K562 (cell line): ENCODE data around the gene KRTAP12-2. TPM values are rescaled to one million over a fixed set of nuclear protein-coding genes. Genes with fewer than 3 reads are reported as not detected.

Source experiments
- ATAC-seq: fragments of 200-7000 bp; cut with Tn5 transposase; 3 replicates; pipeline ENCODE4 v1.9.1; 2020; ENCODE audit warnings: moderate library complexity
- BruUV-seq: library from RNA; stranded (reverse); fragments of 400-500 nt; replicated peaks from 2 replicates; lab custom pipeline; 2021; lab: Mats Ljungman, UMichigan
- CTCF ChIA-PET: fragments of 300-600 bp; formaldehyde crosslinking; extraction: SDS; loops from one replicate; lab custom pipeline; 2021; ENCODE audit warnings: low intra/inter-chr PET ratio; lab: Yijun Ruan, JAX
- POLR2A ChIA-PET: fragments of 300-600, 350-650 bp; sonication (Branson Sonifier 250); formaldehyde crosslinking; extraction: SDS; loops from one replicate; lab custom pipeline; 2021; ENCODE audit warnings: antibody characterized with exemption, inconsistent platforms; lab: Yijun Ruan, JAX
- DNase-seq, 4 experiments: peaks; one replicate each; pipeline versions ENCODE4 v3.0.0 to v3.0.0-alpha.2; 2011 to 2018; ENCODE audit warnings: low spot score in 3 of 4, mixed read lengths in 3 of 4; ENCODE audit errors: extremely low read depth in 1 of 4
- FAIRE-seq: peaks from 2 replicates; lab custom pipeline; 2011; peaks lifted over from hg19 to GRCh38; lab: Jason Lieb, UNC
- H2AFZ ChIP-seq: 2 replicates; pipeline ENCODE4 v1.6.0; 2011; ENCODE audit warnings: low read depth, low read length, control low read depth, inconsistent platforms
- H3K27ac ChIP-seq: fragments of 200-600 bp; 3 replicates; pipeline ENCODE4 v1.8.0; 2011; ENCODE audit warnings: low read depth, mild to moderate bottlenecking, control low read depth, inconsistent platforms, low read length, moderate library complexity, mixed read lengths; ENCODE audit errors: extremely low read depth
- H3K27me3 ChIP-seq, 2 experiments: fragments of 300-600 bp in 1 of 2; 2 replicates in 1 of 2; 3 replicates in 1 of 2; pipeline versions ENCODE4 v1.6.0 to v1.8.0; 2011; ENCODE audit warnings: inconsistent platforms in 2 of 2, low read length in 2 of 2, mild to moderate bottlenecking in 1 of 2, mixed read lengths in 1 of 2, moderate library complexity in 1 of 2; ENCODE audit not compliant: control insufficient read depth in 2 of 2, insufficient read depth in 2 of 2
- H3K36me3 ChIP-seq: fragments of 300-600 bp; 3 replicates; pipeline ENCODE4 v1.8.0; 2011; ENCODE audit warnings: mild to moderate bottlenecking, low read length, inconsistent platforms; ENCODE audit not compliant: control insufficient read depth, insufficient read depth
- H3K4me1 ChIP-seq, 2 experiments: fragments of 200-600 bp in 1 of 2; replicated peaks in 1 of 2; 2 replicates in 1 of 2; 3 replicates in 1 of 2; pipeline versions ENCODE4 v1.5.1 to v1.8.0; 2011; ENCODE audit warnings: inconsistent platforms in 2 of 2, low read length in 2 of 2, mild to moderate bottlenecking in 1 of 2, mixed read lengths in 1 of 2, moderate library complexity in 1 of 2; ENCODE audit not compliant: control insufficient read depth in 2 of 2, insufficient read depth in 2 of 2
- H3K4me2 ChIP-seq: 2 replicates; pipeline ENCODE4 v1.6.1; 2011; ENCODE audit warnings: low read length, control low read depth, inconsistent platforms, mixed read lengths; ENCODE audit not compliant: insufficient read depth
- H3K4me3 ChIP-seq: fragments of 200-600 bp; sonication (generic), shearing (Covaris generic); 2 replicates; pipeline ENCODE4 v1.5.1; 2016; ENCODE audit warnings: control low read depth, inconsistent platforms
- H3K79me2 ChIP-seq: fragments of 200-600 bp; 3 replicates; pipeline ENCODE4 v1.8.0; 2011; ENCODE audit warnings: low read length, inconsistent platforms; ENCODE audit not compliant: control insufficient read depth, insufficient read depth
- H3K9ac ChIP-seq, 2 experiments: 2 replicates each; pipeline versions ENCODE4 v1.6.0 to v1.6.1; 2011; ENCODE audit warnings: low read depth in 2 of 2, low read length in 2 of 2, control low read depth in 1 of 2, inconsistent platforms in 1 of 2, mild to moderate bottlenecking in 1 of 2, mixed read lengths in 1 of 2; ENCODE audit not compliant: insufficient read depth in 1 of 2
- H3K9me1 ChIP-seq: one replicate; pipeline ENCODE4 v1.6.0; 2011; ENCODE audit warnings: inconsistent platforms, mild to moderate bottlenecking, low read length, moderate library complexity; ENCODE audit not compliant: control insufficient read depth, insufficient read depth
- H3K9me3 ChIP-seq: replicated peaks from 2 replicates; pipeline ENCODE4 v1.5.1; 2011; ENCODE audit warnings: low read depth, low read length, inconsistent platforms; ENCODE audit not compliant: control insufficient read depth, insufficient read depth
- H4K20me1 ChIP-seq: replicated peaks from 2 replicates; pipeline ENCODE4 v1.6.1; 2011; ENCODE audit warnings: low read length, inconsistent platforms, mixed read lengths; ENCODE audit not compliant: control insufficient read depth, insufficient read depth
- BCOR ChIP-seq: fragments of 450-650 bp; IDR thresholded peaks from 2 replicates; pipeline ENCODE4 v1.6.1; 2016
- ELF1 ChIP-seq: fragments of 200-800 bp; sonication (Bioruptor generic); IDR thresholded peaks from 2 replicates; pipeline ENCODE4 v1.6.1; 2016; ENCODE audit warnings: missing genetic modification characterization, missing compliant biosample characterization
- FOXP1 ChIP-seq: sonication (generic); formaldehyde crosslinking; IDR thresholded peaks from 2 replicates; pipeline ENCODE4 v1.8.0; 2022; ENCODE audit warnings: mild to moderate bottlenecking, missing genetic modification reagents
- FUS ChIP-seq: fragments of 200-400 bp; formaldehyde crosslinking; optimal IDR thresholded peaks from 2 replicates; pipeline ENCODE3; 2017; ENCODE audit warnings: low read depth, low read length
- HLTF ChIP-seq: fragments of 450-650 bp; IDR thresholded peaks from 2 replicates; pipeline ENCODE4 v1.6.1; 2016
- HOMEZ ChIP-seq: fragments of 250-450 bp; sonication (Bioruptor Pico); IDR thresholded peaks from 2 replicates; pipeline ENCODE4 v1.4.0; 2020; ENCODE audit warnings: mild to moderate bottlenecking, moderate library complexity
- MYBL2 ChIP-seq, 2 experiments: fragments of 450-650 bp in 1 of 2; sonication (generic) in 1 of 2; formaldehyde crosslinking in 1 of 2; IDR thresholded peaks; 2 replicates each; pipeline versions ENCODE4 v1.6.1 to v1.8.1; 2017 to 2022; ENCODE audit warnings: borderline replicate concordance in 1 of 2, inconsistent platforms in 1 of 2, low read depth in 1 of 2, mild to moderate bottlenecking in 1 of 2, missing genetic modification reagents in 1 of 2, moderate library complexity in 1 of 2
- PHF21A ChIP-seq: fragments of 450-650 bp; IDR thresholded peaks from 2 replicates; pipeline ENCODE4 v1.6.1; 2017; ENCODE audit warnings: low read depth, borderline replicate concordance
- PURB ChIP-seq: sonication (generic); formaldehyde crosslinking; IDR thresholded peaks from 2 replicates; pipeline ENCODE4 v1.9.0; 2021; ENCODE audit warnings: low read depth, mild to moderate bottlenecking, missing genetic modification reagents
- RBM39 ChIP-seq: fragments of 200-400 bp; formaldehyde crosslinking; optimal IDR thresholded peaks from 2 replicates; pipeline ENCODE3; 2018; ENCODE audit warnings: low read depth, low read length
- RFX7 ChIP-seq: fragments of 250-450 bp; sonication (Bioruptor Pico); IDR thresholded peaks from 2 replicates; pipeline ENCODE4 v1.5.1; 2021; ENCODE audit warnings: mild to moderate bottlenecking
- SIX5 ChIP-seq, 2 experiments: IDR thresholded peaks; 2 replicates each; pipeline ENCODE4 v1.6.1; 2011; ENCODE audit warnings: low read length in 2 of 2, borderline replicate concordance in 1 of 2, low read depth in 1 of 2, mild to moderate bottlenecking in 1 of 2, moderate library complexity in 1 of 2; ENCODE audit not compliant: insufficient read depth in 1 of 2
- SRSF1 ChIP-seq: fragments of 200-400 bp; formaldehyde crosslinking; IDR thresholded peaks from 2 replicates; pipeline ENCODE4 v1.6.1; 2017; ENCODE audit warnings: mild to moderate bottlenecking, low read depth, low read length, moderate library complexity
- THAP12 ChIP-seq: fragments of 250-450 bp; sonication (Bioruptor Pico); IDR thresholded peaks from 2 replicates; pipeline ENCODE4 v1.9.0; 2021; ENCODE audit warnings: mild to moderate bottlenecking, inconsistent platforms
- WHSC1 ChIP-seq: IDR thresholded peaks from one replicate; pipeline ENCODE4 v1.6.1; 2012; ENCODE audit warnings: low read length, control low read depth, inconsistent platforms
- ZNF124 ChIP-seq: sonication (generic); formaldehyde crosslinking; IDR thresholded peaks from 2 replicates; pipeline ENCODE4 v1.8.1; 2022; ENCODE audit warnings: missing genetic modification reagents
- ZNF561 ChIP-seq: fragments of 450-650 bp; formaldehyde crosslinking; conservative IDR thresholded peaks from 2 replicates; pipeline ENCODE4 v1.4.0; 2020; ENCODE audit warnings: mild to moderate bottlenecking, moderate library complexity
- ZNF583 ChIP-seq: fragments of 250-450 bp; sonication (Bioruptor Pico); IDR thresholded peaks from 2 replicates; pipeline ENCODE4 v1.4.0; 2020
- ZSCAN32 ChIP-seq: fragments of 450-650 bp; formaldehyde crosslinking; IDR thresholded peaks from 2 replicates; pipeline ENCODE4 v1.4.0; 2020; ENCODE audit warnings: mild to moderate bottlenecking, moderate library complexity
- WGBS: fragments of 100-300 bp; shearing (Covaris generic); methylation state at CpG from one replicate; pipeline ENCODE4 v1.1.6; 2016; ENCODE audit warnings: low coverage, mixed read lengths; ENCODE audit not compliant: insufficient coverage; ENCODE audit errors: missing lambda C conversion rate; 5-methylcytosine and 5-hydroxymethylcytosine counted together
- in situ Hi-C: fragments of 300-500 bp; cut with MboI; formaldehyde crosslinking; loops from 4 replicates; pipeline ENCODE4 v1.15.0; 2018; ENCODE audit warnings: inconsistent platforms, mixed read lengths
- intact Hi-C: fragments of 100-400 bp; cut with micrococcal nuclease; formaldehyde crosslinking; loops from 2 replicates; pipeline ENCODE4 v1.14.2; 2022
- polyA plus RNA-seq, 8 experiments: library from polyadenylated mRNA; depleted of rRNA in 4 of 8; stranded (reverse) in 5 of 8; unstranded in 3 of 8; fragments of >200 nt; fragmentation: Nextera tagmentation in 2 of 8; fragmentation: Illumina TruSeq in 1 of 8; extraction: Ambion mirVana in 2 of 8; extraction: Trizol in 1 of 8; gene quantifications; 2 replicates each; pipeline versions ENCODE4 v1.2.1 to v1.2.3, GENCODE V29; 2011 to 2014; ENCODE audit warnings: inconsistent platforms in 1 of 8, missing spikeins in 1 of 8
- total RNA-seq, 7 experiments: library from RNA; depleted of rRNA in 6 of 7; stranded (reverse); fragments of >200 nt in 6 of 7; fragmentation: Illumina TruSeq in 2 of 7; extraction: Trizol in 2 of 7; gene quantifications; 2 replicates each; pipeline versions ENCODE4 v1.2.1 to v1.2.3, GENCODE V29; 2011 to 2021; ENCODE audit warnings: low replicate concordance in 1 of 7

KRTAP12-2 gene
- total and polyA plus RNA-seq, 9 of the 15 experiments (the other 6 are each of a cell fraction or from before 2014, with no cell fraction given) = not detected

- no peak for TF ChIP-seq BCOR
- no peak for TF ChIP-seq PURB
- no peak for TF ChIP-seq RFX7
- TF ChIP-seq FOXP1 = no peak
- TF ChIP-seq ELF1 = no peak
- TF ChIP-seq ZSCAN32 (CRISPR knock-in tag) = no peak
- TF ChIP-seq WHSC1 = no peak
- TF ChIP-seq ZNF124 (CRISPR knock-in tag) = no peak
- no peak for TF ChIP-seq FUS
- no peak for TF ChIP-seq THAP12 (CRISPR knock-in tag)
- TF ChIP-seq, all 486 proteins: peak for 0
These were observed 36.3 kb downstream of the KRTAP12-2 start (continued) for GRCh38 chr21:44630440-44630839.

- Histone ChIP-seq H3K4me1 (no peaks in the 10 kb centered on the region), H3K79me2 (no peaks in the 10 kb centered on the region), H3K4me2 (no peak overlapping the region), H3K9me3 (peaks cover 5% of the 10 kb centered on the region; the same call in 1 of the 2 replicates), H3K9ac (no peak overlapping the region), H3K27ac (no peak overlapping the region), H3K9me1 (no peaks in the 10 kb centered on the region), H3K4me3 (no peak overlapping the region), H3K36me3 (no peaks in the 10 kb centered on the region), H4K20me1 (no peaks in the 10 kb centered on the region), H3K27me3 (peaks cover 0 to 6% of the 10 kb centered on the region in 2 experiments; a peak in 1 of 5 replicates), H2AFZ (no peak overlapping the region)
- 0% methylated on average over 18 of the region's 18 CpGs for WGBS
- DNase-seq = no peak
- POLR2A ChIA-PET = interaction anchor here (0.6 to 0.7 kb wide), 2 partner anchors 401 to 543 kb away, joined by 3 to 4 read pairs; no protein-coding TSS in a partner anchor
- no TSS peak for BruUV-seq
- ATAC-seq = no peak
- in situ Hi-C loops (no loop called here), intact Hi-C loops (no loop called here)
- CTCF ChIA-PET = no interaction called here
- FAIRE-seq = no peak
- TF ChIP-seq ZNF561 (CRISPR knock-in tag) (no peak), HOMEZ (CRISPR knock-in tag) (no peak), PHF21A (no peak), ZNF583 (CRISPR knock-in tag) (no peak), SIX5 (IDR thresholded peaks at IDR 0.05; ENCODE audit: borderline replicate concordance in 1 of 2, insufficient read depth in 1 of 2, low read depth in 1 of 2, low read length in 2 of 2) (no peak), ZNF124 (CRISPR knock-in tag) (no peak), SRSF1 (no peak), RBM39 (no peak), HLTF (no peak), MYBL2 (IDR thresholded peaks at IDR 0.05; ENCODE audit: low read depth) (no peak), MYBL2 (CRISPR knock-in tag; IDR thresholded peaks at IDR 0.05; ENCODE audit: borderline replicate concordance) (no peak)
These were observed 37.9 kb downstream of the KRTAP12-2 start for GRCh38 chr21:44628707-44629391.
